Smooth muscle cell of the brain vasculature (primary cell): ENCODE results near the gene H3-3A.

Experiments used
- DNase-seq: peaks from one replicate; pipeline ENCODE4 v3.0.0-alpha.2; 2012; ENCODE audit warnings: low read depth, low spot score

Gene H3-3A

DNA sequence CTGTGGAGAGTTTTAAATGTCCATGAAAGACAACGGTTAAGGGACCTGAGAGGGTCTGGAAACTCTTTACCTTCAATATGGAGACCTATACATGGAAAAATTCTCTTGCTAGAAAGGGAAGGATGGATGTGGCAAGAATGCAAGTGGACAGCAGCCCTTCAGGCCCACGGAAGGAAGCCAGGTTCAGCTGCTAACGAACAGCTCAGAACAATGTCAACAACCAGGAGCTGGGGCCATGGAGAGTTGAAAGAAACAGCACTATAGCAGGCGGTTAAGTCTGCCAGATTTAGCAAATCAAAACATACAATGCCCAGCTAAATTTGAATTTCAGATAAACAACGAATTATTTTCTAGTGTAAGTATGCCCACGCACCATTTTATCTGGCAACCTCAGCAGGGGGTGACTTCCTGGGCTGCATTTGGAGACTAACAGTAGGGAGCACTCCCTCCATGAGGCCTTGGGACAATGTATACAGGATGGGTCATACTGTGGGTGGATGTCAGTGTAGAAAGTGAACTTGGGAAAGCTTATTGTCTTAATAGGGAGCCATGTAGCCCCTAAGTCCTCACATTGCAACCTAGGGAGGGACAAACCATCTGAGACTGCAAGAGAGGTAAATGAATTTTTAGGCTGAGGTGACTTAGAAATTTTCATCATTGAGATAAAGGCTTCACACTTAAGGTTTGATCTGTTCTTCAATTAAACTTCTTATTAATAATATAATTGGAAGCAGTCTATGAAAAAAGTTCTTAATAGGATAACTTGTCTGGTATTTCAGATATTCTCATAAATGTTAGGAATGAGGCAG, 7.8 kb upstream of the H3-3A start:
- no peak for DNase-seq

- no peak for DNase-seq
Measured at GRCh38 chr1:226059709-226060108, 2.8 kb upstream of the H3-3A start.

- DNase-seq: no peak
Measured at GRCh38 chr1:226060427-226060826, 2.1 kb upstream of the H3-3A start.

DNA sequence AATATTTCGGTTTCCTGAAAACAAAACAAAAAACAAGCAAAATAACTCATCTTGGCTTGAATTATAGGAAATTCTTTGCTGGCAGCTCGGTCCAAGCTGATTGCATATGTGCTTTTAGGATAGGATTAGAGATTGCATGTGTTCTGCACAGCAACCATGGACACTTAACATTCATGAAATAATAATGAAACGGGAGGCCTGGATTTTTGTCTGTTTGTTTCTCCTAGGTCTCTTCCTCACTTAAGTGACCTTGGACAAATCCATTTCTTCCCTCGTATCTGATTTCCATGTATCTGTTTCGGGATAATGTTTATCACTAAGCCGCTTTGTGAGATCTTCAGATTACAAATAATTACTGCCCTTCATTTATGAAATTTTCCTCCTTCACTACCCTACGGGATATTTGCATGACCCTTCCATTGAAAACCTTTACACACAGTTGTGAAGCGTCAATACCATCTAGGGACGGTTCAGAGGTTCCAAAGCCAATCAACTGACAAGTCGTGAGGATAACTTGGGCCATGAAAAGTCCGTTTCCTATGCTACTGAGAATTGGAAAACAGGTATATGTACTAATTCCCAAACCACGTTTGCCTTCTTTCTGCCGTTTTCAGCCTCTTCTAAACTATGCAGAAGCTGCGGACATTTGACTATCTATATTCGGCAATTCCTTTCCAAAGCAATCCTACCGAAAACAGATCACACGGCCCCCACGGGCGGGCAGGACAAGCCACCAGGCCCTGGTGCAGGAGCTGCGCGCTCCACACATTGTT, 1.3 kb upstream of the H3-3A start:
- no peak for DNase-seq

DNA sequence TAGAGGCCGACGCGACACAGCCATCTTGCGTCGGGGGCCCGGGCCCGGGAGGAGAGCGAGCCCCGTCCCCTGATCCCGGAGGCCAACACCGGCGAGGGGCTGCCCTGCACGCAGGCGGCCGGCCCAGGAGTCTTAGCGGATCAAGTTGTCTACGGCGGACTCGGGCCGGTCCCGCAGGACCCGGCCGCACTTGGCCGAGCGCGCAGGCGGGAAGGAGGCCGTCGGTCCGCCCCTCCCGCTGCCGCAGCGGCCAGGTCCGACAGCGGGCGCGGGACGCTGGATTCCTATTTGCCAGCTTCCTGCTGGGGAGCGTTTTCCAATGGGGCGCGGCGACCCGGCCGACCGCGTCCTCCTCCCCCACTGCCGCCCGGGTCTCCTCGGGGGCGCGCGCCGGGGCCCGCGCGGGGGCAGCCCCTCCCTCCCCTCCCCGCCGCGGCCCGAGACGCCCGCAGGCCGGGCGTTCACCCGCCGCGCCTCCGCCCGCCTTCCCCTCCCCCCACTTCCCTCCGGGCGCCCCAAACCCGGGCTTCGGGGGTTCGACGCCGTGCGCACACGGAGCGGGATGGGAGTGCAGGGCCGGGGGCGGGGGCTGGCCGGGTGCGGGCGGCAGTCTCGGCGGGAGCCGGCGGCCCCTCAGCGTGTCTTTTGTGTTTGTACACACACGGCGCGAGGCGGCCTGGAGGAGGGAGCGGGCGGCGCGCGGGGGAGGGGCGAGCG, 517 bp upstream of the H3-3A start:
- DNase-seq: no peak

- DNase-seq: no peak
Measured at GRCh38 chr1:226063224-226063976, 884 bp downstream of the H3-3A start.

DNA sequence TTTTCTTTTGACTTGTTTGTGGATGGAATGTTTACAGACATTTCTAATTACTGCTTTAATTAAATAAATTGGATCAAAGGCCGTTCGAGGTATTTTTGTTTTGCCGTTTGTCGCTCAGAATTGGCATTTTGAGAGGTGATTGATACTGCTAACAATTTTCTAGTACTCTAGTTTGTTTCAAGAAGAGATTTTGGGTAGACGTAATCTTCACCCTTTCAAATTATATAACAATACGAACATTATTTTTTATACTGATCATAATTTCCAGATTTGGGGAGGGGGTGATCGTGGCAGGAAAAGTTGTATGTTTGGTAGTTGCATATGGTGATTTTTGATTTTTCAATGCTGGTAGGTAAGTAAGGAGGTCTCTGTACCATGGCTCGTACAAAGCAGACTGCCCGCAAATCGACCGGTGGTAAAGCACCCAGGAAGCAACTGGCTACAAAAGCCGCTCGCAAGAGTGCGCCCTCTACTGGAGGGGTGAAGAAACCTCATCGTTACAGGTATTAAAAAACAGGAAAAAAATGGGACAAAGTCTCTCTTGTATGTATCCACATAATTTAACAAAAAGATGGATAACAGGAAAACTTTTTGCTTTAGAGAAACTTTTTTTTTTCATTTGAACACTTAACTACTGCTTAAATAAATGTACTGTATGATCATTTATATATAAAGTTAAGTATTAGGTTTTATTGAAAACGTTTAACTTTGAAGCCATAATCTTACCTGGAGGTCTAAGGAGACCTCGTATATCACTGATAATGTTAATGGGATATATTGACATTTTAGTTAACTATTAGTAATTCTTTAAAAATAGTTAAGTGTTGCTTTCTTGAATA, 1.7 kb downstream of the H3-3A start:
- DNase-seq: no peak

DNA sequence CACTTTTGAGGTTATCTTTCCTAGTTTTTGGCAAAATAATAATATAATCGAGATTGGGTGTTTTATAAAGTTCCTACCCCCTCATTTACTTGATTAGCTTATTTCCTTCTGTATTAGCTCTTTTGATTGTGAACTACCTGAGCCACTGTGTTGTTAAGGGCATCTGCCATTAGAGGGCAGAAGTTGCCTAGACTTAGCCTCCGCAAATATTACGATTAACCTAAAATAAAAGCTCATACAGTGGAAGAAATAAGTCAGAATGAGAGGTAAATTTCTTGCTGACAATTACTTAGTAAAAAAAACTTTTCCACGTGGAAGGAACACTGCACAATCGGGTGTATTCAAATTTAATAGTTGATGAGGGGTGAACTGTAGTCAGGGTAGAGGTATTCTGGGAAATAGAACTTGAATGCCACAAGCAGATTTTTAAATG, 2.3 kb downstream of the H3-3A start:
- DNase-seq: no peak

GRCh38 chr1:226066415-226067078, 4.0 kb downstream of the H3-3A start:
- no peak for DNase-seq

DNA sequence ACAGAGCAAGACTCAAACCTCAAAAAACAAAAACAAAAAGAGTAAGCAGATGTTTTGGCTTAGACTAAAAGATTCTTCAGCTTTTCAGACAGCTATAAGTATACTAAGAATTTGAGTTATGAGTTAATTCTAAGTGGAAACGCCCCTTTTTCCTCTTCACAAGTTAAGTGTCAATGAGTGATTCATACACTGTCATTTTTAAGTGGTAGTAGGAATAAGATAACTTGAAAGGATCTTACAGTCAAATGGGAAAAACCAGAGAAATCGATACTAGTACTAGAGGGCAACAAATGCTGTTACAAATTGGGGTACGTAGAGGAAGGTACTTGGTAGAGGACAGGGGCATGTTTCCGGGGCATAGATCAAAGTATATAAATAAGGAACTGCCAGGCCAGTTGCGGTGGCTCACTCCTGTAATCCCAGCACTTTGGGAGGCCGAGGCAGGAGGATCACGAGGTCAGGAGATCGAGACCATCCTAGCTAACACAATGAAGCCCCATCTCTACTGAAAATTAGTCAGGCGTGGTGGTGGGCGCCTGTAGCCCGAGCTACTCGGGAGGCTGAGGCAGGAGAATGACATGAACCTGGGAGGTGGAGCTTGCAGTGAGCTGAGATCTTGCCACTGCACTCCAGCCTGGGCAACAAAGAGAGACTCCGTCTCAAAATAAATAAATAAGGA, 7.4 kb downstream of the H3-3A start:
- no peak for DNase-seq

DNA sequence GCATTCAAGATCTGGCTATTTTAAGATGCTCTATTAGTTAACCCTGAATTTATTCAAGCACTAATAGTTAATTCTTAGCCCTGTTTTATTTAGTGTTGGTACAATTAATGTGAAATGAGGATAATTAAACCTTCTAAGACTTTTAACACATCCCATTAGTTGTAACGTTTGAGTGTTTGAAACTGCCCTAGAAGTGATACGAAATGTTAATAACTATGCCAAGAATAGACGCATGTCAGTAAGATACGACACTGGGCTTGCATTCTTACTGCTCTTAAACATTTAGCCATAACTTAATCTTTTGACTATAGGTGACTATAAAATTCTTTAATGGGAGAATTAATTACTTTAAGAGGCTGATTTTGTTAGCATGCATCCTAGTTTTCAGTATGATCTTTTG, 9.8 kb downstream of the H3-3A start:
- no peak for DNase-seq

GRCh38 chr1:226073184-226073950, 10.9 kb downstream of the H3-3A start:
- DNase-seq: no peak

- DNase-seq: no peak
Measured at GRCh38 chr1:226074046-226074445, 11.5 kb downstream of the H3-3A start.

- no peak for DNase-seq
Measured at GRCh38 chr1:226076378-226076777, 13.9 kb downstream of the H3-3A start.

GRCh38 chr1:226078374-226078773, 15.9 kb downstream of the H3-3A start:
- no peak for DNase-seq

DNA sequence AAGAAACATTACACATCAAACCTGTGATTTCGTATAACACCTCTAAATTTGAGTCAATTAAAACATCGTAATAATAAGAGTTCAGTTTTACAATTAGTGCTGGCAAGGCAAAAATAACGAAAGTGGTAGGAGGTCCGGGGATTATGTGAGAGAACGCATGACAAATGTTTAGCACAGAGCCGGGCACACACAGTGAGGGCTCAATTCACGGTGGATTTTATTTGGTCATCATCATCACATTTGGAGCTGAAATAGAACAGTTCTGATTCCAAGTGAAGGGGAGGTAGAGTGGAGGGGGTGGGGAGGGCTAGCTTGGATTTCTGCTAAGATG, 20.0 kb downstream of the H3-3A start:
- DNase-seq: no peak

- no peak for DNase-seq
Measured at GRCh38 chr1:226082959-226083301, 20.4 kb downstream of the H3-3A start.

GRCh38 chr1:226083302-226084101, 21.0 kb downstream of the H3-3A start:
- no peak for DNase-seq
